Neutrophil (primary cell): Measurements from ENCODE around the gene KLHL2.

Source experiments
- H3K27ac ChIP-seq: fragments of 200-600 bp; sonication (generic); 2 replicates; pipeline ENCODE4 v1.5.1; 2016; ENCODE audit warnings: mild to moderate bottlenecking, moderate library complexity
- H3K27me3 ChIP-seq: fragments of 200-600 bp; sonication (generic); 2 replicates; pipeline ENCODE4 v1.6.0; 2016; ENCODE audit warnings: mild to moderate bottlenecking
- H3K36me3 ChIP-seq: fragments of 200-600 bp; sonication (generic); 2 replicates; pipeline ENCODE4 v1.5.1; 2017
- H3K4me1 ChIP-seq, 2 experiments: fragments of 200-600 bp in 1 of 2; sonication (generic) in 1 of 2; 1 replicate in 1 of 2; 2 replicates in 1 of 2; pipeline versions ENCODE4 v1.5.1 to v1.6.1; 2013 to 2016; ENCODE audit warnings: low read depth in 1 of 2, low read length in 1 of 2, mild to moderate bottlenecking in 1 of 2, moderate library complexity in 1 of 2; ENCODE audit not compliant: control insufficient read depth in 1 of 2, insufficient read depth in 1 of 2
- H3K4me3 ChIP-seq, 2 experiments: fragments of 200-600 bp in 1 of 2; sonication (generic) in 1 of 2; 1 replicate in 1 of 2; 2 replicates in 1 of 2; pipeline ENCODE4 v1.5.1; 2013 to 2016; ENCODE audit warnings: low read depth in 1 of 2, low read length in 1 of 2, mild to moderate bottlenecking in 1 of 2, moderate library complexity in 1 of 2
- H3K9me3 ChIP-seq: fragments of 200-600 bp; sonication (generic); 2 replicates; pipeline ENCODE4 v1.5.1; 2016
- CTCF ChIP-seq: fragments of 200-600 bp; sonication (generic); IDR thresholded peaks from 2 replicates; pipeline ENCODE4 v1.5.1; 2016; ENCODE audit warnings: antibody characterized with exemption

KLHL2 gene

GRCh38 chr4:165192956-165193355, 14.4 kb upstream of the KLHL2 start:
- H3K27me3 ChIP-seq, result no peaks in the 10 kb centered on the region
- no peaks in the 10 kb centered on the region for H3K36me3 ChIP-seq
- no peaks in the 10 kb centered on the region for H3K4me1 ChIP-seq
- no peak overlapping the region for H3K27ac ChIP-seq
- no peak overlapping the region for H3K4me3 ChIP-seq
- no peaks in the 10 kb centered on the region for H3K9me3 ChIP-seq
- TF ChIP-seq CTCF, result no peak

GRCh38 chr4:165194368-165194767, 13.0 kb upstream of the KLHL2 start:
- Histone ChIP-seq H3K36me3 (no peaks in the 10 kb centered on the region), H3K4me1 (no peaks in the 10 kb centered on the region), H3K27ac (no peak overlapping the region), H3K27me3 (no peaks in the 10 kb centered on the region), H3K4me3 (no peak overlapping the region), H3K9me3 (no peaks in the 10 kb centered on the region)
- TF ChIP-seq CTCF, result no peak

- no peaks in the 10 kb centered on the region for H3K4me1 ChIP-seq
- H3K27me3 ChIP-seq, result no peaks in the 10 kb centered on the region
- H3K36me3 ChIP-seq, result no peaks in the 10 kb centered on the region
- H3K27ac ChIP-seq, result no peak overlapping the region
- no peaks in the 10 kb centered on the region for H3K9me3 ChIP-seq
- TF ChIP-seq CTCF, result no peak
- H3K4me3 ChIP-seq, result no peak overlapping the region
Measured at GRCh38 chr4:165198329-165198728, 9.0 kb upstream of the KLHL2 start.

- TF ChIP-seq CTCF, result no peak
- Histone ChIP-seq H3K4me1 (peaks cover 5 to 9% of the 10 kb centered on the region in 2 experiments), H3K9me3 (no peaks in the 10 kb centered on the region), H3K27me3 (no peaks in the 10 kb centered on the region), H3K27ac (no peak overlapping the region), H3K4me3 (no peak overlapping the region), H3K36me3 (no peaks in the 10 kb centered on the region)
Measured at GRCh38 chr4:165199286-165199685, 8.1 kb upstream of the KLHL2 start.

- Histone ChIP-seq H3K4me1 (peaks cover 9 to 13% of the 10 kb centered on the region in 2 experiments), H3K27ac (no peak overlapping the region), H3K4me3 (no peak overlapping the region), H3K27me3 (no peaks in the 10 kb centered on the region), H3K36me3 (no peaks in the 10 kb centered on the region), H3K9me3 (no peaks in the 10 kb centered on the region)
- no peak for TF ChIP-seq CTCF
Measured at GRCh38 chr4:165199722-165200121, 7.6 kb upstream of the KLHL2 start.

- Histone ChIP-seq H3K27me3 (no peaks in the 10 kb centered on the region), H3K4me3 (no peak overlapping the region), H3K9me3 (no peaks in the 10 kb centered on the region), H3K27ac (no peak overlapping the region), H3K4me1 (peaks cover 28 to 34% of the 10 kb centered on the region in 2 experiments), H3K36me3 (no peaks in the 10 kb centered on the region)
- TF ChIP-seq CTCF, result no peak
Measured at GRCh38 chr4:165201806-165202205, 5.6 kb upstream of the KLHL2 start.
